HG02938 (cell line): ENCODE results near the gene BOK.
"Not testable (repeated sequence)": the region's sequence is repeated elsewhere in the genome, so short reads cannot be mapped to it uniquely, and the experiment has no call there.

Experiments
- ATAC-seq: cut with Tn5 transposase; IDR thresholded peaks from one replicate; pipeline ENCODE4 v1.9.1; 2021; ENCODE audit warnings: mild to moderate bottlenecking, moderate library complexity; ENCODE audit not compliant: unreplicated experiment

The BOK gene

GRCh38 chr2:241571821-241572620 lies 13.5 kb downstream of the BOK start:
- ATAC-seq: no peak

GRCh38 chr2:241572915-241573651 lies 14.5 kb downstream of the BOK start:
- not testable (repeated sequence) for ATAC-seq

GRCh38 chr2:241573741-241574140 lies 15.2 kb downstream of the BOK start:
- no peak for ATAC-seq

GRCh38 chr2:241574911-241575623 lies 16.5 kb downstream of the BOK start:
- no peak for ATAC-seq

- no peak for ATAC-seq
Measured at GRCh38 chr2:241575624-241576292, 17.2 kb downstream of the BOK start.

- ATAC-seq: no peak
Measured at GRCh38 chr2:241576293-241576654, 17.7 kb downstream of the BOK start.

- no peak for ATAC-seq
Measured at GRCh38 chr2:241577413-241578122, 19.0 kb downstream of the BOK start.

- ATAC-seq: no peak
Measured at GRCh38 chr2:241579281-241579680, 20.7 kb downstream of the BOK start.

GRCh38 chr2:241582328-241582727 lies 23.8 kb downstream of the BOK start:
- ATAC-seq: no peak

- no peak for ATAC-seq
Measured at GRCh38 chr2:241582806-241583205, 24.3 kb downstream of the BOK start.

- no peak for ATAC-seq
Measured at GRCh38 chr2:241584436-241584835, 25.9 kb downstream of the BOK start.

- no peak for ATAC-seq
Measured at GRCh38 chr2:241586564-241587264, 28.2 kb downstream of the BOK start.

- ATAC-seq: not testable (repeated sequence)
Measured at GRCh38 chr2:241589863-241590262, 31.3 kb downstream of the BOK start.

- ATAC-seq: not testable (repeated sequence)
Measured at GRCh38 chr2:241590496-241591455, 32.2 kb downstream of the BOK start.

GRCh38 chr2:241592126-241592845 lies 33.7 kb downstream of the BOK start:
- ATAC-seq: no peak

GRCh38 chr2:241593271-241593670 lies 34.7 kb downstream of the BOK start:
- no peak for ATAC-seq

GRCh38 chr2:241595600-241596140 lies 37.1 kb downstream of the BOK start:
- ATAC-seq: no peak

GRCh38 chr2:241597561-241597960 lies 39.0 kb downstream of the BOK start:
- no peak for ATAC-seq
